Measurements from ENCODE around the gene SRRM4. TPM values are rescaled to one million over a fixed set of nuclear protein-coding genes. Genes with fewer than 3 reads are reported as not detected.
"Not testable (repeated sequence)": the region's sequence is repeated elsewhere in the genome, so short reads cannot be mapped to it uniquely, and the experiment has no call there.

The SRRM4 gene
- total and polyA plus RNA-seq, 8 donors, result 0.05 to 2.6 (median 0.22) TPM; not detected in 2

- TF ChIP-seq POLR2AphosphoS5 (IDR thresholded peaks at IDR 0.05), result no peak
- no peak for TF ChIP-seq EP300 (IDR thresholded peaks at IDR 0.05)
- TF ChIP-seq POLR2A (IDR thresholded peaks at IDR 0.05), result no peak
- no peak for TF ChIP-seq CTCF (IDR thresholded peaks at IDR 0.05)
- Histone ChIP-seq H3K4me1 (no peaks in the 10 kb centered on the region), H3K4me3 (no peak overlapping the region), H3K9me3 (peaks cover 0 to 19% (median 10%) of the 10 kb centered on the region in 4 donors), H3K27me3 (no peaks in the 10 kb centered on the region), H3K36me3 (no peaks in the 10 kb centered on the region), H3K27ac (no peak overlapping the region)
- no peak for DNase-seq
- intact Hi-C loops (cut with DNase I; ENCODE audit: low total_unique reads), result no loop called here
- WGBS, 5 donors, result 33 to 73% (median 47%) methylated on average over 4 of the region's 4 CpGs
Observed at GRCh38 chr12:119102274-119102673, 120.9 kb downstream of the SRRM4 start.

- H3K36me3 ChIP-seq, result no peaks in the 10 kb centered on the region
- TF ChIP-seq POLR2AphosphoS5 (IDR thresholded peaks at IDR 0.05) (no peak), CTCF (IDR thresholded peaks at IDR 0.05) (no peak)
- no peak for DNase-seq
- H3K27ac ChIP-seq, result no peak overlapping the region
- intact Hi-C loops (cut with DNase I; ENCODE audit: low total_unique reads), result no loop called here
- H3K27me3 ChIP-seq, result no peaks in the 10 kb centered on the region
- no peak overlapping the region for H3K4me3 ChIP-seq
- 21 to 65% (median 29%) methylated on average over 1 of the region's 1 CpG for WGBS, 5 donors
- H3K4me1 ChIP-seq, result no peaks in the 10 kb centered on the region
- peaks cover 0 to 19% (median 9%) of the 10 kb centered on the region in 4 donors for H3K9me3 ChIP-seq
Observed at GRCh38 chr12:119102714-119103113, 121.4 kb downstream of the SRRM4 start.

- H3K27ac ChIP-seq; H3K9me3 ChIP-seq; H3K36me3 ChIP-seq; DNase-seq; H3K27me3 ChIP-seq; H3K4me3 ChIP-seq; intact Hi-C loops (cut with DNase I; ENCODE audit: low total_unique reads); H3K4me1 ChIP-seq: not testable (repeated sequence)
- WGBS, 5 donors, result 73 to 98% (median 95%) methylated on average over 4 of the region's 4 CpGs
Observed at GRCh38 chr12:119104969-119105368, 123.6 kb downstream of the SRRM4 start.

- Histone ChIP-seq H3K4me1 (no peaks in the 10 kb centered on the region), H3K4me3 (no peak overlapping the region), H3K27me3 (no peaks in the 10 kb centered on the region), H3K36me3 (no peaks in the 10 kb centered on the region), H3K9me3 (no peaks in the 10 kb centered on the region), H3K27ac (no peak overlapping the region)
- intact Hi-C loops (cut with DNase I; ENCODE audit: low total_unique reads), result no loop called here
- 76 to 84% (median 82%) methylated on average over 9 of the region's 9 CpGs for WGBS, 5 donors
- DNase-seq, result no peak
- no peak for TF ChIP-seq EP300 (IDR thresholded peaks at IDR 0.05)
- no peak for TF ChIP-seq CTCF (IDR thresholded peaks at IDR 0.05)
- no peak for TF ChIP-seq POLR2AphosphoS5 (IDR thresholded peaks at IDR 0.05)
- no peak for TF ChIP-seq POLR2A (IDR thresholded peaks at IDR 0.05)
Observed at GRCh38 chr12:119113496-119113986, 132.2 kb downstream of the SRRM4 start.

GRCh38 chr12:119114294-119114693, 133.0 kb downstream of the SRRM4 start:
- TF ChIP-seq EP300 (IDR thresholded peaks at IDR 0.05) (no peak), POLR2A (IDR thresholded peaks at IDR 0.05) (no peak), CTCF (IDR thresholded peaks at IDR 0.05) (no peak), POLR2AphosphoS5 (IDR thresholded peaks at IDR 0.05) (no peak)
- intact Hi-C loops (cut with DNase I; ENCODE audit: low total_unique reads), result no loop called here

More at GRCh38 chr12:119114294-119114693, 133.0 kb downstream of the SRRM4 start:
- H3K27me3 ChIP-seq, result no peaks in the 10 kb centered on the region
- H3K9me3 ChIP-seq, result no peaks in the 10 kb centered on the region
- H3K4me1 ChIP-seq, result no peaks in the 10 kb centered on the region
- WGBS, 5 donors, result 76 to 88% (median 85%) methylated on average over 3 of the region's 3 CpGs
- no peak for DNase-seq
- no peak overlapping the region for H3K27ac ChIP-seq
- no peaks in the 10 kb centered on the region for H3K36me3 ChIP-seq
- H3K4me3 ChIP-seq, result no peak overlapping the region
